Prostate gland (tissue), 2 donors: ENCODE data around the gene STAM. TPM values are rescaled to one million over a fixed set of nuclear protein-coding genes. Genes with fewer than 3 reads are reported as not detected.

Experiments
- DNase-seq: peaks from one replicate; pipeline ENCODE4 v3.0.0-alpha.2; 2019; ENCODE audit warnings: low spot score
- H3K27ac ChIP-seq, 2 donors: fragments of 200-600 bp; sonication (generic); 2 replicates each; pipeline ENCODE4 v1.5.1; 2017 to 2019
- H3K27me3 ChIP-seq: fragments of 200-600 bp; sonication (generic); replicated peaks from 2 replicates; pipeline ENCODE4 v1.5.1; 2019; ENCODE audit not compliant: insufficient read depth
- H3K36me3 ChIP-seq, 2 donors: fragments of 200-600 bp; sonication (generic); 1 replicate in 1 of 2; 2 replicates in 1 of 2; pipeline versions ENCODE4 v1.5.1 to v1.8.1; 2017 to 2019
- H3K4me1 ChIP-seq: fragments of 200-600 bp; sonication (generic); replicated peaks from 2 replicates; pipeline ENCODE4 v1.5.1; 2019
- H3K4me3 ChIP-seq, 2 donors: fragments of 200-600 bp; sonication (generic); 2 replicates each; pipeline ENCODE4 v1.5.1; 2017 to 2019
- H3K9me3 ChIP-seq: fragments of 200-600 bp; sonication (generic); 2 replicates; pipeline ENCODE4 v1.5.1; 2017
- CTCF ChIP-seq, 4 experiments: fragments of 200-600 bp in 2 of 4; fragments of 450-650 bp in 2 of 4; sonication (generic) in 2 of 4; IDR thresholded peaks; 1 replicate in 3 of 4; 2 replicates in 1 of 4; pipeline ENCODE4 v1.5.1; 2016 to 2019; ENCODE audit warnings: antibody characterized with exemption in 4 of 4, mild to moderate bottlenecking in 2 of 4, moderate library complexity in 2 of 4
- POLR2A ChIP-seq: fragments of 450-650 bp; IDR thresholded peaks from one replicate; pipeline ENCODE4 v1.6.1; 2016; ENCODE audit warnings: antibody characterized with exemption, mild to moderate bottlenecking
- POLR2AphosphoS5 ChIP-seq: sonication (generic); formaldehyde crosslinking; IDR thresholded peaks from one replicate; pipeline ENCODE4 v1.6.1; 2017; ENCODE audit warnings: antibody characterized with exemption
- WGBS: methylation state at CpG from one replicate; pipeline ENCODE4 v1.1.5; 2018; 5-methylcytosine and 5-hydroxymethylcytosine counted together
- intact Hi-C: fragments of 100-400 bp; cut with DNase I; formaldehyde crosslinking; loops from one replicate; pipeline ENCODE4 v1.14.2; 2022
- total RNA-seq, 2 donors: library from RNA; depleted of rRNA; stranded (reverse); fragments of >200 nt; gene quantifications; one replicate each; pipeline ENCODE4 v1.1.0, GENCODE V29; 2016

STAM gene
- total RNA-seq, 2 donors from 2014 or later: 18.2 to 40.0 TPM

DNA sequence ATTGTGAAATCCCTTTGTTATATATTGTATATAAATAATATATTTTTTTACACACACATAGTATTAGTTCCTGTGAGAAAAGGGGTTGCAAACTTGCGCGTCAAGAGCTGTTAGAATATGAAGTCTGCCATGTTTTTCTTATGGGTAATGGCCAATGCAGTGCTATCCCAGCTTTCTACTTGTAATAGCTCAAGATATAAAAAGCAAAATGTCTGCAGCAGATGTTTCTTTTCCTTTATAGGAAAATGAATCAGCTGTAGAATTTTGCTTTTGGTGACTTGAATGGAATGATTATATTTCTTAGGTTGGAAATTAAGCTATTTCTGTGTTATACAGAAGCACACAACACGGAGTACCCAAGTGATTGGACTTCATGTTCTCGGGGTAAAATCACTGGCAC lies 54.7 kb downstream of the STAM start:
- intact Hi-C loops: no loop called here
- Histone ChIP-seq H3K27ac (no peak overlapping the region), H3K4me3 (no peak overlapping the region), H3K9me3 (no peaks in the 10 kb centered on the region), H3K4me1 (no peaks in the 10 kb centered on the region), H3K27me3 (no peaks in the 10 kb centered on the region), H3K36me3 (no peaks in the 10 kb centered on the region)
- TF ChIP-seq CTCF (IDR thresholded peaks at IDR 0.05) (no peak), POLR2AphosphoS5 (no peak), POLR2A (no peak)
- 98% methylated on average over 4 of the region's 4 CpGs for WGBS
- DNase-seq: no peak

GRCh38 chr10:17701301-17701700 lies 57.4 kb downstream of the STAM start:
- Histone ChIP-seq H3K9me3 (no peaks in the 10 kb centered on the region), H3K27me3 (no peaks in the 10 kb centered on the region), H3K4me3 (no peak overlapping the region), H3K27ac (no peak overlapping the region), H3K36me3 (no peaks in the 10 kb centered on the region), H3K4me1 (no peaks in the 10 kb centered on the region)
- no peak for DNase-seq
- TF ChIP-seq CTCF (IDR thresholded peaks at IDR 0.05) (no peak), POLR2AphosphoS5 (no peak), POLR2A (no peak)
- 98% methylated on average over 3 of the region's 3 CpGs for WGBS
- intact Hi-C loops: no loop called here

- Histone ChIP-seq H3K27me3 (no peaks in the 10 kb centered on the region), H3K4me3 (no peak overlapping the region), H3K4me1 (peaks cover 1% of the 10 kb centered on the region), H3K9me3 (no peaks in the 10 kb centered on the region), H3K27ac (no peak overlapping the region), H3K36me3 (no peaks in the 10 kb centered on the region)
- DNase-seq: no peak
- TF ChIP-seq POLR2A (no peak), POLR2AphosphoS5 (no peak), CTCF (IDR thresholded peaks at IDR 0.05) (no peak)
- intact Hi-C loops: no loop called here
- 100% methylated on average over 3 of the region's 3 CpGs for WGBS
Measured at GRCh38 chr10:17703706-17704105, 59.8 kb downstream of the STAM start.

GRCh38 chr10:17708821-17709220 lies 64.9 kb downstream of the STAM start:
- 71% methylated on average over 10 of the region's 10 CpGs for WGBS
- Histone ChIP-seq H3K4me3 (no peak overlapping the region), H3K36me3 (no peaks in the 10 kb centered on the region), H3K4me1 (peaks cover 12% of the 10 kb centered on the region), H3K27ac (peak overlapping the region; percentile 23 to 70), H3K9me3 (no peaks in the 10 kb centered on the region), H3K27me3 (no peaks in the 10 kb centered on the region)
- TF ChIP-seq POLR2AphosphoS5 (no peak), CTCF (IDR thresholded peaks at IDR 0.05) (no peak), POLR2A (no peak)
- no peak for DNase-seq
- intact Hi-C loops: no loop called here

DNA sequence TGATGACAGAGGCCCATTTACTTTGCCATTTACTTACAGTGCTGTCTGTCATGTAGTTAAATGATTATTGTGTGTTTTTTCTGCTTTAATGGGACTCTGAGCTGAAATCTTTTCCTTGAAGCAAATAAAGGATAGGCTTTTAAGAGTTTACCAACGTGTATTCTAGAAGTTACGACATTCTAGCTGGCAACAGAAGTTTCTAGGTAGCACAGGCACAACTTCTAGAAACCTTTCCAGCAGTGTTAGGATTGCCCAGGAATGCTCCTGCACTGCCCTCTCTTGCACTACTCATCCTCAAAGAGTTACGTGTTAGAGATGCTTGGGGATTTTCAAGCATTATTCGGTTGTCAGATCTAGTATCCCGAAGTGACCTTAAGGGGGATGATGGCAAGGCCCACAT lies 65.5 kb downstream of the STAM start:
- DNase-seq: peak; percentile 55
- WGBS: 59% methylated on average over 5 of the region's 5 CpGs
- Histone ChIP-seq H3K27ac (peak overlapping the region; percentile 58 to 81), H3K36me3 (no peaks in the 10 kb centered on the region), H3K4me1 (peaks cover 12% of the 10 kb centered on the region), H3K27me3 (no peaks in the 10 kb centered on the region), H3K9me3 (no peaks in the 10 kb centered on the region), H3K4me3 (no peak overlapping the region)
- intact Hi-C loops: no loop called here
- TF ChIP-seq POLR2AphosphoS5 (peak; percentile 93), POLR2A (no peak), CTCF (IDR thresholded peaks at IDR 0.05) (no peak)
